Measurements from ENCODE around the gene PRDM2. TPM values are rescaled to one million over a fixed set of nuclear protein-coding genes. Genes with fewer than 3 reads are reported as not detected.
A peak's percentile ranks its signal among the peaks of the same experiment; 100 is the strongest.

The PRDM2 gene
- total RNA-seq, 3 donors from 2014 or later (not counting 1 experiment from before 2014, with no cell fraction given) = 168 to 193 (median 184) TPM

DNA sequence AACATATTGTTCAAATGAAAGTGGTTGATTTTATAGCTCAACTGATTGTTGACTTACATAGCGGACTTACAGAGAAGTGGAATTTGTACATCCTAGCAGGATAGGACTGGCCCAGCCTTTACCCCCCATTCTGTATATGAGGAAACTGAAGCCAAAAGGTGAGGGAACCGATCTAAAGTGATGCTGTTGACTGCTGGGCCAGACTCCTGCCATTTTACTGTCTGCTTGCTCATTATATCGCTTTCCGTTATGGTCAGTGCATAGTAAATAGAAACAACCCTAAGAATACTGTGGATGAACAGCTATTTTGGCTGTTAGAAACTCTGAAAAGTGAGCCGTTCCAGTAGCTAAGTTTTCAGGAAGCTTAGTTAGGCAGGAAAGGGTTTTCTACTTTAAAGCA is 31.9 kb downstream of the PRDM2 start:
- no peaks in the 10 kb centered on the region for H3K27me3 Mint-ChIP-seq (ENCODE audit: low read depth in 2 of 2)
- no peak overlapping the region for H3K4me3 ChIP-seq (ENCODE audit: low read length)
- no peaks in the 10 kb centered on the region for H3K9me3 Mint-ChIP-seq
- peak overlapping the region; percentile 79 for H3K4me3 Mint-ChIP-seq
- no peaks in the 10 kb centered on the region for H3K9me3 ChIP-seq (ENCODE audit: control insufficient read depth, insufficient read depth, low read length)
- H3K4me1 Mint-ChIP-seq = peaks cover 57 to 58% of the 10 kb centered on the region in 2 donors
- H3K27ac ChIP-seq (ENCODE audit: low read length) = peak overlapping the region; percentile 87
- H3K36me3 ChIP-seq (ENCODE audit: control insufficient read depth, insufficient read depth, low read length) = no peaks in the 10 kb centered on the region
- intact Hi-C loops (cut with micrococcal nuclease) = loop anchor here (1.0 to 5.0 kb wide), 3 partner anchors 17 to 35 kb away; no protein-coding TSS in a partner anchor
- ATAC-seq = no peak
- peak overlapping the region; percentile 82 to 96 for H3K27ac Mint-ChIP-seq
- TF ChIP-seq, protein P1, sequence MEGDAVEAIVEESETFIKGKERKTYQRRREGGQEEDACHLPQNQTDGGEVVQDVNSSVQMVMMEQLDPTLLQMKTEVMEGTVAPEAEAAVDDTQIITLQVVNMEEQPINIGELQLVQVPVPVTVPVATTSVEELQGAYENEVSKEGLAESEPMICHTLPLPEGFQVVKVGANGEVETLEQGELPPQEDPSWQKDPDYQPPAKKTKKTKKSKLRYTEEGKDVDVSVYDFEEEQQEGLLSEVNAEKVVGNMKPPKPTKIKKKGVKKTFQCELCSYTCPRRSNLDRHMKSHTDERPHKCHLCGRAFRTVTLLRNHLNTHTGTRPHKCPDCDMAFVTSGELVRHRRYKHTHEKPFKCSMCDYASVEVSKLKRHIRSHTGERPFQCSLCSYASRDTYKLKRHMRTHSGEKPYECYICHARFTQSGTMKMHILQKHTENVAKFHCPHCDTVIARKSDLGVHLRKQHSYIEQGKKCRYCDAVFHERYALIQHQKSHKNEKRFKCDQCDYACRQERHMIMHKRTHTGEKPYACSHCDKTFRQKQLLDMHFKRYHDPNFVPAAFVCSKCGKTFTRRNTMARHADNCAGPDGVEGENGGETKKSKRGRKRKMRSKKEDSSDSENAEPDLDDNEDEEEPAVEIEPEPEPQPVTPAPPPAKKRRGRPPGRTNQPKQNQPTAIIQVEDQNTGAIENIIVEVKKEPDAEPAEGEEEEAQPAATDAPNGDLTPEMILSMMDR (IDR thresholded peaks at IDR 0.05) = no peak
- no peaks in the 10 kb centered on the region for H3K36me3 Mint-ChIP-seq
- DNase-seq = no peak
- 89% methylated on average over 4 of the region's 5 CpGs for WGBS (ENCODE audit: insufficient coverage)
- no peaks in the 10 kb centered on the region for H3K27me3 ChIP-seq (ENCODE audit: control insufficient read depth, insufficient read depth, low read length)
- H3K4me1 ChIP-seq (ENCODE audit: control insufficient read depth, insufficient read depth, low read length) = peaks cover 34% of the 10 kb centered on the region

DNA sequence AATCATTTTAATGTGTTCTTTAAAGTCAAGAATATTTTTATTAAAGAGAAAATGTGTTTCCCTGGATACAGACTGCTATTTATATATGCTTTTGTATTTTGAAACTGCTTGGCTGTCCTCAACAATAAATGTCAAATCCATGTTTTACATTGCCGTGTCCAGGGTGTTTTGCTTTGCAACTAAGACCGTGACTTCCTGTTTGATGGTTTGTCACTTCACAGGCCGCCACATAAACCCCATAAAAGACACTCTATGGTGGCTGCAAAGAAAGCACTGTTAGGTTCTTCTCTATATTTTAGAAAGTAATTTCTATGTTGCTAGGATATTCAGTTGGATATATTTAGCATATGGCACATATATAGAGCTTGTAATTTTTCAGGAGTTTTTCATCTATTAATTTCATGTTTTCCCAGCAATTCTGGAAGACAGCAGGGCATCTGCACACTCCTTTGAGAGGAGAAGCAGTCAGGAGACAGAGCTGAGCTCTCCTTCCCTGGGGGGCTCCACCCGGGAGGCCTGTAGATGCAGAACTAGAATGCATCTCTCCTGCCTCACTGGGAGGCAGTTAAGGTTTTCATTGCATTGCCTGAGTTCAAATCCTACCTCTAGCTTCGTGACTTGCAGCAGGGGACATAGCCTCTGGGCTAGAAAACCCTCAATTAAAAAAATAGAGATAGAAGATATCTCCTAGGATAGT is 33.1 kb downstream of the PRDM2 start:
- DNase-seq (peak in 1 of 2 donors; percentile 76), ATAC-seq (peak; percentile 43 to 60 (median 55))
- no peaks in the 10 kb centered on the region for H3K27me3 ChIP-seq (ENCODE audit: control insufficient read depth, insufficient read depth, low read length)
- H3K4me3 ChIP-seq (ENCODE audit: low read length) = no peak overlapping the region
- TF ChIP-seq, protein P1 (IDR thresholded peaks at IDR 0.05) = no peak
- no peaks in the 10 kb centered on the region for H3K9me3 ChIP-seq (ENCODE audit: control insufficient read depth, insufficient read depth, low read length)
- Mint-ChIP-seq H3K9me3 (no peaks in the 10 kb centered on the region), H3K4me3 (peak overlapping the region; percentile 77), H3K36me3 (no peaks in the 10 kb centered on the region), H3K4me1 (peaks cover 57 to 58% of the 10 kb centered on the region in 2 donors), H3K27ac (peak overlapping the region; percentile 82 to 84), H3K27me3 (ENCODE audit: low read depth in 2 of 2) (no peaks in the 10 kb centered on the region)
- H3K36me3 ChIP-seq (ENCODE audit: control insufficient read depth, insufficient read depth, low read length) = no peaks in the 10 kb centered on the region
- H3K4me1 ChIP-seq (ENCODE audit: control insufficient read depth, insufficient read depth, low read length) = peaks cover 34% of the 10 kb centered on the region
- intact Hi-C loops (cut with micrococcal nuclease) = loop anchor here (5.0 kb wide), 1 partner anchor 34 kb away; no protein-coding TSS in a partner anchor
- 17% methylated on average over 4 of the region's 5 CpGs for WGBS (ENCODE audit: insufficient coverage)
- H3K27ac ChIP-seq (ENCODE audit: low read length) = peak overlapping the region; percentile 87

DNA sequence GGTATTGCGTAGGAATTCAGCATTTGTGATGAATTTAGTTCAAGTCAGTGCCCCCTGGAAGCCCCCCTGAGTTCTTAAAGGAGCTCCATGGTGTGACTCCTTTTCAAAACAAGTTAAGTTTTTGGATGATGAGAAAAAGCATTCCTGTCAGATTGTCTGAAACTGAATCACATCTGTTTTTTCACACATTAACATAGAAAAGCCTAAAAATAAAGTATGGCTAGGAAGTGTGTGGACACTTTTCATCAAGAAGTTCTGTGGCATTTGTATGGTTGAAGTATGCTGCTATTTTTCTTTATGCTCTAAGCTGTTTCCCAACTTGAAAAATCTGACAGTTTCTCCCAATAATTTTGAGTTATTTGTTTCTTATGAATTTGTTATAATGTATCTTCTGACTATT is 33.7 kb downstream of the PRDM2 start:
- H3K36me3 Mint-ChIP-seq = no peaks in the 10 kb centered on the region
- no peak for ATAC-seq
- H3K27me3 ChIP-seq (ENCODE audit: control insufficient read depth, insufficient read depth, low read length) = no peaks in the 10 kb centered on the region
- TF ChIP-seq, protein P1 (IDR thresholded peaks at IDR 0.05) = no peak
- H3K9me3 ChIP-seq (ENCODE audit: control insufficient read depth, insufficient read depth, low read length) = no peaks in the 10 kb centered on the region
- H3K4me3 ChIP-seq (ENCODE audit: low read length) = no peak overlapping the region
- intact Hi-C loops (cut with micrococcal nuclease) = loop anchor here (5.0 kb wide), 1 partner anchor 34 kb away; no protein-coding TSS in a partner anchor
- no peaks in the 10 kb centered on the region for H3K27me3 Mint-ChIP-seq (ENCODE audit: low read depth in 2 of 2)
- peak overlapping the region; percentile 77 for H3K4me3 Mint-ChIP-seq
- H3K4me1 Mint-ChIP-seq = peaks cover 57 to 58% of the 10 kb centered on the region in 2 donors
- H3K9me3 Mint-ChIP-seq = no peaks in the 10 kb centered on the region
- H3K27ac Mint-ChIP-seq = peak overlapping the region; percentile 82 to 84
- DNase-seq = no peak
- H3K4me1 ChIP-seq (ENCODE audit: control insufficient read depth, insufficient read depth, low read length) = peaks cover 34% of the 10 kb centered on the region
- peak overlapping the region; percentile 87 for H3K27ac ChIP-seq (ENCODE audit: low read length)
- 75% methylated on average over 1 of the region's 1 CpG for WGBS (ENCODE audit: insufficient coverage)
- H3K36me3 ChIP-seq (ENCODE audit: control insufficient read depth, insufficient read depth, low read length) = no peaks in the 10 kb centered on the region
